Measurements from ENCODE around the gene RCOR3.

The RCOR3 gene

GRCh38 chr1:211326140-211326527 is 67.0 kb downstream of the RCOR3 start:
- no peak for DNase-seq

DNA sequence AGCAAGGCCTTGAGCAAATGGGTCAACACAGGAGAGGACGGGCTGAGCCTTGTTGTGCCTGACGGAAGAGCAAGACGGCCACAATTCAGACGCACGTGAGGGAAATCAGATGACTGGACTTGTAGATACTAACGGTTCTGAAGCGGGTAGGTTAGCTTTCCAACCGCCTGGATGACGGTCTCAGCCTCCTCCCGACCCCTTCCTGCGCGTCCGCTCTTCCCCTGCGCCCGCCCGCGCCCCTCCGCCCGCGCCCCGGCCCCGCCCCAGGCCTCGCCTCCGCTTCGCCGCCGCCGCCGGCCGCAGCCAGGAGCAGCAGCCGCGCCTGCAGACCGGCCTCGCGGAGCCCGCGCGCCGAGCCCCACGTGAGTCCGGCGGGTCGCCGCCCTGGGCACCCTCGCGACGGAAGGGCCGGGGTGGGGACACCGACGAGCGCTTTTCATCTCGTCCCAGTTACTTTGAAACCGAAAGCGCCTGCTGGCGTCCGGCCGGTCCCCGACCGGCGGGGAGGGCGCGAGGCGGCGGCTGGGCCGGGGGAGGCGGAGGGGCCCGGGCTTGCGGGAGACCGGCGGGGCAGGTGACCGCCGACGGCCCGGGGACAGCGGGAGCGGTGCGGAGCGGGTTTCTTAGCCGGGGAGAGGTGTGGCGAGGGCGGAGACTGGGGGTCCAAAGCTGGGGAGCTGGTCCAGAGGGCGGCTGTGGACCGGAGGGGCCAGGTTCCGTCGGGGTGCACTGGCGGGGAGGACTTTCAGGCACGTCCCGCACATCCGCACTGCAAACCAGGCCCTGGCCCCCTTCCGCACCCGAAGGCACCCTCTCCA is 67.6 kb downstream of the RCOR3 start, which contains the start of gene TRAF5:
Gene TRAF5 (plus strand): TSS at position 306 of the 818 bp plus-strand sequence. CDS start 26,407 bp downstream, outside the sequence.
- DNase-seq: peak; percentile 82

GRCh38 chr1:211327346-211327921 is 68.3 kb downstream of the RCOR3 start:
- DNase-seq: peak; percentile 59

DNA sequence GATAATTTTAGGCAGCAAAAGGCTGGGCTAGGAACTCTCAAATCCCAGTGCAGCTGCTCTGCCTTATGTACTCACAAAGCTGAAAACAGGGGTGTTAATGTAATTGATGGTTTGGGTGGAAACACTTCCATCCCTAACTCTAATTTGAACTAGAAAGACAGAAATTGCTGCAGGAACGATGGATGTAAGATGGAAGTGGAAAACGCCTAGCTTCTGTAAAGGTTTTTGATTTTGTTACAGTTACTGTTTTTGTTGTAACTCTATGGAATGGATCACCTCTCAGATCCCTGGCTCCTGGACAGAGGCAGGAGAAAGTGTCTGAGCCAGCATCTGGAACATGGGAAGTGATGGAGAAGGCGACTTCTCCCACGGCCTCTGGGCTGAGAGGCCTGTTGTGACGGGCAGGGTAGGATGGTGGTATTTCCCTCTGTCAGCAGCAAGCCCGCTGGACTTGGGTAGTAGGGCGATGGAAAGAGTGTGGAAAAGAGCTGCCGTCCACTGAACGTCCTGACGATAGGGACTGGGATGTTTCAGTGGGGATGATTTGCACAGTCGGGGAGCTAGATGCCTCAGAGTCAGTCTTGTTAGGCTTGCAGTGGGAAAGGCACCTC is 69.0 kb downstream of the RCOR3 start:
- no peak for DNase-seq

DNA sequence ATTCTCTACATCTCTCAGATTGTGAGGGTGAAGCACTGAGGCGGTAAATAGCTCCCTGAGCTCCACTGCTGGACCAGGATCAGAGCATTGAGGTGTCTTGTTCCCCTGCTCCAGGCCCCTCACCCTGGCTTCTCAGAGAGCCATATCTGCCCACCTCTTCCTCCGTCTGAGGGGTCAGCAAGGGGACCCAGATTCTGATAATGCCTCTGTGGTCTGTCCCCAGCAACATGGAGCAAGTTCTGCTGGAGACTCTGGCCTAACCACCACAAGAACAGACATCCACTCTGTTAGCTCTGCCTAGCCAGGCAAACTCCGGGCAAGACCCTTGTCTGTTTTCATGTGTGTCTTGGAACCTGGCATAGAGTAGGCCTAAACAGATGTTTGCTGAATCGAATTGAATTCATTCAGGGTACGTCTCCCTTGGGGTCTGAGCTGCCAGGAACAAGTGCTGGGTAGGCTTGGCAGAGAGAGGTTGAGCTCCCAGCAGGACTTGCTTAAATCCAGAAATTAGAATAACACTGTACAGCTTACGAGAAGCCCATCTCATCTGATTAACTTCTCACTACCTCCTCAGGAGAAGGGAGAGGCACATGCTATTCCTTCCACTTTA is 69.8 kb downstream of the RCOR3 start:
- no peak for DNase-seq

GRCh38 chr1:211329764-211330201 is 70.6 kb downstream of the RCOR3 start:
- DNase-seq: no peak

DNA sequence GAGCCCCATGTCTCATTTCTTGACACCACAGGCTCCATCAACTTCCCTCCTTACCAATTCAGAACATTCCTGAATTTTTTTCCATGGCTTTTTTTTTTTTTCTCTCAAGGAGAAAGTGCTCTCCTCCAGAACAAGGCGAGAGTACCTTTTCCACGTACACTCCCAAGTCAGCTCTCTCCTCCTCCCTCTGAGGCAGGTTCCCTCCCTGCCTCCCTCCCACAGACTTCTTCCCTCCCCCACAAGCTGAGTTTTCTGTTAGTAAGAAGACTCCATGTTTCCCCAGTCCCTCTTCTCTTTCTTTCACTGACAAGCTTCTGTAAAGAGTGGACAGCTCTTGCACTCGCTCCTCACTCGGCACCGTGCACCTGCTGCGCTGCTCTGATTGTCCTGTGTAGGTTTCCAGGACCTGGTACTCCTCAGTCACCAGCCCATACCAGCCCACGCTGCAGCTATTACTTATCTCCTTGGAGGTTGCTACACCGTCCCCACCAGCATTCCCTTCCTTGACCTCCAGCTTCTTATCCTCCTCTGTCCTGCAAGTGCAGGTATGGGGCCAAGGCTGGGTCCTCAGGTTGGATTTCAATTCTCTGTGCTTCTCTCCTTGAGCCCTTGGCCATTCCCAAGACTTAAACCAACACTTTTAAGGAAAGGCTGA is 71.2 kb downstream of the RCOR3 start:
- no peak for DNase-seq

DNA sequence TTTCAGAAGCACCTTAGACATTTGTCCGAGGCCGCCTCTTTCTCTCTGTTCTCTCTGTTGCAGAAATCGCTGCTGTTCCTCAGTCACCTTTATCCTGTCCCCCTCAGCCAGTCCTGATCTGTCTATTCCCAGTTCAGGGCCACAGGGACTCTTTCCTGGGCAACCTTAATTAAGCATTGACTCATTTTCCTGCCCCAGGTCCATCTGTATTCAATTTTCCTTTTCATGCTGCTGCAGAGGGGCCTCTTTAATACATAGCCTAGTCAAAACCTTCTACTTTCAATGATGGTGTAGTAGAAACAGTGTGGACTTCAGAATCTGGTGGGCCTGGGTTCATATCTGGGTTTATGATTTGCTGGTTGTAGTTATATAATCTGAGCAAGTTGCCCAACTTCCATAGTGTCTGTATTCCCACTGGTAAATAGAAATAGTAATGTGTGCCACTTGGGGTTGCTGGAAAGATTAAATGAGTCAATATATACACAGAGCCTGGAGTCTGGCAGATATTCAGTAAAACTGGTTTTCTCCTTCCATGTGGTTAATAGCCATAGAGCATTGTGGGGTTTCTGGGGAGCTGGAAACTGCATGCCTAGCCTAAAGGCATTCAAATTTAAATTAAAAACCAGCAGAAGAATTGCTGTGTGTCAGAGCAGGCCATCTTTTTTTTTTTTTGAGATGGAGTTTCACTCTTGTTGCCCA is 72.0 kb downstream of the RCOR3 start:
- no peak for DNase-seq

DNA sequence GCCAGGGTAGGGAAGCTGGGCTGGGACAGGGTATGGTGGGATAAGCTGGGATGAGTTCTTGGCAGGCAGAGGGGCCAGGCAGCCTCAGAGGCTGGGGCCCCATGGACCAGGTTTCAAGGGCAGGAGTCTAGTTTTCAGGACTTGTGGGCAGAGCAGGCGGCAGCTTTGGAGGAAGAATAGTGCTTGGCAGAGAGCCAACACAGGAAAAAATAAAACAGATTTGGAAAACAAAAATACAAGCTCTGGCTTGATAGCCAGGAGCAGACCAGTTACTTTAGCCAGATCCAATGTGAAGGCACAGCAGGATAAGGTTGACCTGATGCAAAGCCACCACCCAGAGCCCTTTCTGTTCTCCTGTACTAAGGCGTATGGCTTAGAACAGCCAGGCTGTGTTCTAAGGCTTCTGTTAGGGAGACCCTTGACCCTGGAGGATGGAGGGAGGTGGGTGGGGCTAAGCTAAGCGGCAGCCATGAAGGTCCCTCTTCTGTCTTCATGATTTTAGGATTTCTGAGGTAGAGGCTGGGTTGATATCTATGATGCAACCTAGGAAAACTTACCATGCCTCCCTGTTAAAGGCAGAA is 73.0 kb downstream of the RCOR3 start:
- DNase-seq: no peak

- no peak for DNase-seq
These were observed 73.7 kb downstream of the RCOR3 start for GRCh38 chr1:211332830-211333229.

GRCh38 chr1:211333906-211334305 is 74.7 kb downstream of the RCOR3 start:
- no peak for DNase-seq

DNA sequence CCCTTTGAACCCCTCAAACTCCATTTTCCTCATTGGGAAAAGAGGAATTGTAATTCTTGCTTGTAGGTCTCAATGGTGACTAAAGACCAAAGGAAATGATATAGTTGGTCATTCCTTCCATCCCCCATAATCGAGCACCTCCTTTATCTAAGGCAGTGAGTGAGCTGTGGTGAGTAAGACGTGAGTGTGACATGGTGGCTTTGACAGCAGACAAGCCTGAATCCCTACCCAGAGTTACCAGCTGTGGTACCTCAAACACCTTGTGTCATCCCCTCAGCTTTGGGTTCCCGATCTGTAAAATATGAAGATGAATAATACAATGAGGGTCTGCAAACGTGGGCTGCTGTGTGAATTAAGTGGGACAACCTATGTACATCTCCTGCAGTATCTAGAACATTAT is 75.8 kb downstream of the RCOR3 start:
- no peak for DNase-seq

GRCh38 chr1:211335522-211336157 is 76.5 kb downstream of the RCOR3 start:
- no peak for DNase-seq

DNA sequence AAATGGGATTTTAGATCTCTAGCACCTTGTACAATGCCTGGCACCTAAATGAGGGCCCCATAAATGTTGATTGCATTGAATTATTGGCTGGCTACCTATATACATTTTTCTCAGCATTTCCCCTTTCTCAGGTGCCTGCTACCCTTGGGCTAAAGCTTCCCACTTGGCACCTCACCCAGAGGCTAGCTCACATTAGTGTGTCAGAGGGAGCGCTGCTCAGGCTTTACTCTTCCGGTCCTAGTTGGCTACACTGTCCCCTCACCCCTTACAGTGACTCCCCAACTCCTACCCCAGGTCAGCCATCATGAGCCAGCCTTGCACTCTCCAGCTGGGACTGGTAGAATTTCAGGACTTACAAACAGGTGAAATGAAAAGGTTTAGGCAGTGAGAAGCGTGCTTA is 77.0 kb downstream of the RCOR3 start:
- DNase-seq: no peak

- DNase-seq: no peak
These were observed 77.6 kb downstream of the RCOR3 start for GRCh38 chr1:211336775-211337174.

DNA sequence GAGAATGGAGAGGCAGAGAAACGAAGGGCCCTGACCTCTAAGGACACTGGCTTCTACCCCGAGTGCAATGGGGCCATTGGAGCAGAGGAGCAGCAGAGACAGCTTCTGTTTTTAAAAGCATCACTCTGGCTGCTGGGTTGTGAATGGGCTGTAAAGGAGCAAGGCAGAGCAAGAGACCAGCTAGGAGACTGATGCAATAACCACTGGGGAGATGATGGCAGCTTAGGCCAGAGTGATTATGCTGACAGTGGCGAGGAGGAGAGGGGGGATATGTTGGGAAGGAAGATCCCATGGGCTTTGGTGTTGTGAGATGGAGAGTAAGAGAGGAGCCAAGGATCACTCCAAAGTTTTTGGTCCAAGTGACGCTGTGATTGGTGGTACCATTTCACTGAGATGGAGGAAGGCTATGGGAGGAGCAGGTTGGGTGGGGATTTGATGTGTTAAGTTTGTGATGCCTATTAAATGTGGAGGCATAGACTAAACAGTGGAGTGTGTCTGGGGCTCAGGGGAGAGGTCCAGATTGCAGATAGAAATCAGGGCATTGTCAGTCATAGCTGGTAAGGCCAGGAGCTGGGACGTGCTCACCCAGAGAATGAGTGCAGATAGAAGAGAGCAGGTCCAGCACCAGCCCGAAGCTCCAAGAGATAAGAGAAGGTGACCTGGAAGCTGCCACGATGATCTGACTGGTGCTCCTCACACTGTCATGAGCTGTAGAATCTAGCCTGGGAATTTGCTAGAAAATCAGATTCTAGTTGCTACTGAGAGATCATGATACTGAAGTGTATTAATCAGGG is 78.5 kb downstream of the RCOR3 start:
- DNase-seq: no peak

DNA sequence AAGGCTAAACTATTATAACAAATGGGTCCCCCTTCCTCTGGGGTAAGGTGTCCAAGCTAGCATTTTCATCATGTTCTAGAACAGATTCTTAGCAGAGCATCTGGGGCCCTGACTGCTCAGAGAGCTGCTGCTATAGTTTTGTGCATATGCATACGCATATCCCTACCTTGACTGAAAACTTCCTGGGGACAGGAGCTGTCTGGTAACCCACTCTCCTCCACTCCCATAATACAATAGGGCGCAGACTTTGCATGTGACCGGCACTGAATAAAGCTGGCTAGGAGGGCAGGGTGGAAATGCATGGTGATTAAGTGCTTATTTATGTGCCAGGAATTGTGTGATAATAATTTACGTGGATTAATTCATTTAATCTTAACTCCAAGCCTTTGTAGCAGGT is 79.1 kb downstream of the RCOR3 start:
- DNase-seq: no peak

- DNase-seq: no peak
These were observed 80.5 kb downstream of the RCOR3 start for GRCh38 chr1:211339631-211340041.

GRCh38 chr1:211340622-211341507 is 81.7 kb downstream of the RCOR3 start:
- no peak for DNase-seq

GRCh38 chr1:211341999-211342398 is 82.8 kb downstream of the RCOR3 start:
- no peak for DNase-seq
